Nephron (organoid): ENCODE measurements around the gene MUC2.

Experiments used
- H3K27ac Mint-ChIP-seq, 3 experiments: 2 replicates each; pipeline ENCODE4 v1.8.0; 2020; ENCODE audit warnings: mixed read lengths in 3 of 3, mild to moderate bottlenecking in 2 of 3, moderate library complexity in 1 of 3
- H3K27me3 Mint-ChIP-seq: 2 replicates; pipeline ENCODE4 v1.8.0; 2021; ENCODE audit warnings: low read depth, mild to moderate bottlenecking, moderate library complexity, mixed read lengths
- H3K36me3 Mint-ChIP-seq: 2 replicates; pipeline ENCODE4 v1.8.0; 2020; ENCODE audit warnings: low read depth, mixed read lengths
- H3K4me1 Mint-ChIP-seq: 2 replicates; pipeline ENCODE4 v1.8.0; 2020; ENCODE audit warnings: mixed read lengths
- H3K4me3 Mint-ChIP-seq, 3 experiments: 2 replicates each; pipeline ENCODE4 v1.8.0; 2020; ENCODE audit warnings: mild to moderate bottlenecking in 3 of 3, mixed read lengths in 3 of 3, moderate library complexity in 2 of 3
- H3K9me3 Mint-ChIP-seq: 2 replicates; pipeline ENCODE4 v1.8.0; 2020; ENCODE audit warnings: mixed read lengths
- CTCF ChIP-seq, 3 experiments: fragments of 200-600 bp; sonication (generic); IDR thresholded peaks; one replicate each; pipeline ENCODE4 v1.5.0; 2021; ENCODE audit warnings: antibody characterized with exemption in 3 of 3; ENCODE audit not compliant: unreplicated experiment in 3 of 3

The MUC2 gene

GRCh38 chr11:1041936-1042608, 32.6 kb upstream of the MUC2 start:
- Mint-ChIP-seq H3K36me3 (no peaks in the 10 kb centered on the region), H3K9me3 (no peaks in the 10 kb centered on the region)
- TF ChIP-seq CTCF (IDR thresholded peaks at IDR 0.05; ENCODE audit: unreplicated experiment in 3 of 3), result no peak

GRCh38 chr11:1042626-1043562, 31.8 kb upstream of the MUC2 start:
- peaks cover 17% of the 10 kb centered on the region for H3K27me3 Mint-ChIP-seq
- no peaks in the 10 kb centered on the region for H3K36me3 Mint-ChIP-seq
- no peak overlapping the region for H3K4me3 Mint-ChIP-seq
- no peak for TF ChIP-seq CTCF (IDR thresholded peaks at IDR 0.05; ENCODE audit: unreplicated experiment in 3 of 3)
- no peaks in the 10 kb centered on the region for H3K9me3 Mint-ChIP-seq
- no peaks in the 10 kb centered on the region for H3K4me1 Mint-ChIP-seq
- no peak overlapping the region for H3K27ac Mint-ChIP-seq

More at GRCh38 chr11:1041936-1042608, 32.6 kb upstream of the MUC2 start:
- H3K27ac Mint-ChIP-seq, result no peak overlapping the region
- peaks cover 15% of the 10 kb centered on the region for H3K27me3 Mint-ChIP-seq
- H3K4me1 Mint-ChIP-seq, result no peaks in the 10 kb centered on the region
- no peak overlapping the region for H3K4me3 Mint-ChIP-seq

GRCh38 chr11:1043563-1044096, 31.0 kb upstream of the MUC2 start:
- peaks cover 25% of the 10 kb centered on the region for H3K27me3 Mint-ChIP-seq
- no peaks in the 10 kb centered on the region for H3K4me1 Mint-ChIP-seq
- no peak for TF ChIP-seq CTCF (IDR thresholded peaks at IDR 0.05; ENCODE audit: unreplicated experiment in 3 of 3)
- H3K36me3 Mint-ChIP-seq, result no peaks in the 10 kb centered on the region
- no peaks in the 10 kb centered on the region for H3K9me3 Mint-ChIP-seq
- H3K27ac Mint-ChIP-seq, result no peak overlapping the region
- no peak overlapping the region for H3K4me3 Mint-ChIP-seq

- Mint-ChIP-seq H3K27me3 (peaks cover 28% of the 10 kb centered on the region), H3K9me3 (no peaks in the 10 kb centered on the region), H3K27ac (no peak overlapping the region), H3K4me3 (no peak overlapping the region), H3K36me3 (no peaks in the 10 kb centered on the region), H3K4me1 (no peaks in the 10 kb centered on the region)
- no peak for TF ChIP-seq CTCF (IDR thresholded peaks at IDR 0.05; ENCODE audit: unreplicated experiment in 3 of 3)
These were observed 30.5 kb upstream of the MUC2 start for GRCh38 chr11:1044160-1044559.

- no peak for TF ChIP-seq CTCF (IDR thresholded peaks at IDR 0.05; ENCODE audit: unreplicated experiment in 3 of 3)
- H3K9me3 Mint-ChIP-seq, result no peaks in the 10 kb centered on the region
- H3K4me3 Mint-ChIP-seq, result no peak overlapping the region
These were observed 27.0 kb upstream of the MUC2 start for GRCh38 chr11:1047595-1048156.

More at GRCh38 chr11:1047595-1048156, 27.0 kb upstream of the MUC2 start:
- Mint-ChIP-seq H3K27ac (no peak overlapping the region), H3K4me1 (no peaks in the 10 kb centered on the region), H3K27me3 (peaks cover 28% of the 10 kb centered on the region), H3K36me3 (no peaks in the 10 kb centered on the region)
